GM23338 (cell line): ENCODE results near the gene FNIP2. TPM values are rescaled to one million over a fixed set of nuclear protein-coding genes. Genes with fewer than 3 reads are reported as not detected.

Source experiments
- ATAC-seq: fragments of 200-7000 bp; cut with Tn5 transposase; 3 replicates; pipeline ENCODE4 v1.9.1; 2020
- DNase-seq: peaks from one replicate; pipeline ENCODE4 v3.0.0-alpha.2; 2015; ENCODE audit warnings: low spot score
- H2AFZ ChIP-seq: fragments of 200-600 bp; sonication (generic); 2 replicates; pipeline ENCODE4 v1.8.0; 2016; ENCODE audit warnings: antibody characterized with exemption, mild to moderate bottlenecking, moderate library complexity
- H3F3A ChIP-seq: fragments of 200-600 bp; sonication (generic); replicated peaks from 2 replicates; pipeline ENCODE4 v1.8.0; 2017; ENCODE audit warnings: antibody characterized with exemption, mixed run types, low read depth
- H3K27ac ChIP-seq: fragments of 200-600 bp; sonication (generic); 2 replicates; pipeline ENCODE4 v1.6.1; 2016; ENCODE audit warnings: low read depth
- H3K27me3 ChIP-seq: fragments of 200-600 bp; sonication (generic); 2 replicates; pipeline ENCODE4 v1.8.0; 2016; ENCODE audit warnings: mild to moderate bottlenecking, mixed run types, moderate library complexity; ENCODE audit not compliant: insufficient read depth
- H3K36me3 ChIP-seq: fragments of 200-600 bp; sonication (generic); 2 replicates; pipeline ENCODE4 v1.8.0; 2016; ENCODE audit warnings: mild to moderate bottlenecking; ENCODE audit not compliant: insufficient read depth
- H3K4me1 ChIP-seq: fragments of 200-600 bp; sonication (generic); 2 replicates; pipeline ENCODE4 v1.8.0; 2016; ENCODE audit warnings: mild to moderate bottlenecking, moderate library complexity; ENCODE audit not compliant: insufficient read depth
- H3K4me2 ChIP-seq: fragments of 200-600 bp; sonication (generic); 2 replicates; pipeline ENCODE4 v1.7.1; 2017; ENCODE audit warnings: mixed run types
- H3K4me3 ChIP-seq: fragments of 200-600 bp; sonication (generic); 2 replicates; pipeline ENCODE4 v1.6.1; 2016; ENCODE audit warnings: mixed run types
- H3K79me2 ChIP-seq: fragments of 200-600 bp; sonication (generic); replicated peaks from 2 replicates; pipeline ENCODE4 v1.8.0; 2017; ENCODE audit warnings: mild to moderate bottlenecking; ENCODE audit not compliant: insufficient read depth
- H3K9me2 ChIP-seq: fragments of 200-600 bp; sonication (generic); 2 replicates; pipeline ENCODE4 v1.8.0; 2017; ENCODE audit not compliant: insufficient read depth
- H4K20me1 ChIP-seq: fragments of 200-600 bp; sonication (generic); replicated peaks from 2 replicates; pipeline ENCODE4 v1.8.0; 2017; ENCODE audit warnings: mild to moderate bottlenecking; ENCODE audit not compliant: insufficient read depth
- H3K27ac Mint-ChIP-seq: 2 replicates; pipeline ENCODE4 v1.8.0; 2020; ENCODE audit warnings: inconsistent platforms, mild to moderate bottlenecking, moderate library complexity, mixed read lengths
- H3K27me3 Mint-ChIP-seq: 3 replicates; pipeline ENCODE4 v1.8.0; 2022; ENCODE audit warnings: low read depth, mild to moderate bottlenecking, moderate library complexity, mixed read lengths, inconsistent platforms; ENCODE audit not compliant: insufficient read depth, poor library complexity
- H3K36me3 Mint-ChIP-seq: 3 replicates; pipeline ENCODE4 v1.8.0; 2021; ENCODE audit warnings: low read depth, mild to moderate bottlenecking, inconsistent platforms, moderate library complexity, mixed read lengths
- H3K4me1 Mint-ChIP-seq: 3 replicates; pipeline ENCODE4 v1.8.0; 2020; ENCODE audit warnings: mild to moderate bottlenecking, inconsistent platforms, mixed read lengths
- H3K4me3 Mint-ChIP-seq: 3 replicates; pipeline ENCODE4 v1.8.0; 2021; ENCODE audit warnings: moderate library complexity, mild to moderate bottlenecking, inconsistent platforms, mixed read lengths
- H3K9me3 Mint-ChIP-seq: 3 replicates; pipeline ENCODE4 v1.8.0; 2020; ENCODE audit warnings: moderate library complexity, mild to moderate bottlenecking, inconsistent platforms, mixed read lengths
- JUNB ChIP-seq: IDR thresholded peaks from one replicate; pipeline ENCODE4 v1.6.1; 2016; ENCODE audit warnings: antibody characterized with exemption; ENCODE audit not compliant: unreplicated experiment
- polyA plus RNA-seq: library from polyadenylated mRNA; unstranded; fragments of >200 nt; fragmentation: Nextera tagmentation; extraction: Ambion mirVana; gene quantifications from 2 replicates; pipeline ENCODE4 v1.2.1, GENCODE V29; 2016
- total RNA-seq: library from RNA; depleted of rRNA; stranded (reverse); fragments of >200 nt; shearing (Covaris generic); gene quantifications from 2 replicates; pipeline ENCODE4 v1.2.3, GENCODE V29; 2014
- TF ChIP-seq, protein P1 (sequence below): fragments of 250-450 bp; sonication (Bioruptor Pico); IDR thresholded peaks from 2 replicates; pipeline ENCODE4 v1.5.0; 2020; ENCODE audit warnings: mild to moderate bottlenecking, moderate library complexity
- TF ChIP-seq, protein P2 (sequence below): IDR thresholded peaks from 2 replicates; pipeline ENCODE4 v1.6.1; 2016; ENCODE audit warnings: antibody characterized with exemption
- TF ChIP-seq, protein P3 (sequence below): IDR thresholded peaks from one replicate; pipeline ENCODE4 v1.6.1; 2018; ENCODE audit warnings: antibody characterized with exemption; ENCODE audit not compliant: unreplicated experiment

FNIP2 gene
- total and polyA plus RNA-seq, 2 experiments from 2014 or later: 2.7 to 17.2 TPM

DNA sequence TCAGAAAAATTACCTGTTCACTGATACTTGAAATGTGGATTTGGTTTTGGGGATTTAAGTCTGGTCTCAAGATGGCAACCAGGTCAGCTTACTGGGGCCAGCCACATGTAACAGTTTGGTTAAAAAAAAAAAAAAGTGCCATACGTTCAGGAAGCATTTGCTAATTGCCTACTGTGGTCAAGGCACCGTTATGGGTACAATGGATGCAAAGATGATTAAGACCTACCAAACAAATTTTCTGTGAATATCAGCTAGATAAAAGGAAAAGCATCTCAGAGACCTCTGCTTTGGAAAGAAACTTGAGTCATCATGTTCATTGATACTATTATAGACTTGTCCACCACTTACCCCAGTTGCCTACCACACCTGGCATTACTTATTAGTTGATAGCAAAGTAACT is 80.9 kb downstream of the FNIP2 start (continued):
- TF ChIP-seq, protein P1, sequence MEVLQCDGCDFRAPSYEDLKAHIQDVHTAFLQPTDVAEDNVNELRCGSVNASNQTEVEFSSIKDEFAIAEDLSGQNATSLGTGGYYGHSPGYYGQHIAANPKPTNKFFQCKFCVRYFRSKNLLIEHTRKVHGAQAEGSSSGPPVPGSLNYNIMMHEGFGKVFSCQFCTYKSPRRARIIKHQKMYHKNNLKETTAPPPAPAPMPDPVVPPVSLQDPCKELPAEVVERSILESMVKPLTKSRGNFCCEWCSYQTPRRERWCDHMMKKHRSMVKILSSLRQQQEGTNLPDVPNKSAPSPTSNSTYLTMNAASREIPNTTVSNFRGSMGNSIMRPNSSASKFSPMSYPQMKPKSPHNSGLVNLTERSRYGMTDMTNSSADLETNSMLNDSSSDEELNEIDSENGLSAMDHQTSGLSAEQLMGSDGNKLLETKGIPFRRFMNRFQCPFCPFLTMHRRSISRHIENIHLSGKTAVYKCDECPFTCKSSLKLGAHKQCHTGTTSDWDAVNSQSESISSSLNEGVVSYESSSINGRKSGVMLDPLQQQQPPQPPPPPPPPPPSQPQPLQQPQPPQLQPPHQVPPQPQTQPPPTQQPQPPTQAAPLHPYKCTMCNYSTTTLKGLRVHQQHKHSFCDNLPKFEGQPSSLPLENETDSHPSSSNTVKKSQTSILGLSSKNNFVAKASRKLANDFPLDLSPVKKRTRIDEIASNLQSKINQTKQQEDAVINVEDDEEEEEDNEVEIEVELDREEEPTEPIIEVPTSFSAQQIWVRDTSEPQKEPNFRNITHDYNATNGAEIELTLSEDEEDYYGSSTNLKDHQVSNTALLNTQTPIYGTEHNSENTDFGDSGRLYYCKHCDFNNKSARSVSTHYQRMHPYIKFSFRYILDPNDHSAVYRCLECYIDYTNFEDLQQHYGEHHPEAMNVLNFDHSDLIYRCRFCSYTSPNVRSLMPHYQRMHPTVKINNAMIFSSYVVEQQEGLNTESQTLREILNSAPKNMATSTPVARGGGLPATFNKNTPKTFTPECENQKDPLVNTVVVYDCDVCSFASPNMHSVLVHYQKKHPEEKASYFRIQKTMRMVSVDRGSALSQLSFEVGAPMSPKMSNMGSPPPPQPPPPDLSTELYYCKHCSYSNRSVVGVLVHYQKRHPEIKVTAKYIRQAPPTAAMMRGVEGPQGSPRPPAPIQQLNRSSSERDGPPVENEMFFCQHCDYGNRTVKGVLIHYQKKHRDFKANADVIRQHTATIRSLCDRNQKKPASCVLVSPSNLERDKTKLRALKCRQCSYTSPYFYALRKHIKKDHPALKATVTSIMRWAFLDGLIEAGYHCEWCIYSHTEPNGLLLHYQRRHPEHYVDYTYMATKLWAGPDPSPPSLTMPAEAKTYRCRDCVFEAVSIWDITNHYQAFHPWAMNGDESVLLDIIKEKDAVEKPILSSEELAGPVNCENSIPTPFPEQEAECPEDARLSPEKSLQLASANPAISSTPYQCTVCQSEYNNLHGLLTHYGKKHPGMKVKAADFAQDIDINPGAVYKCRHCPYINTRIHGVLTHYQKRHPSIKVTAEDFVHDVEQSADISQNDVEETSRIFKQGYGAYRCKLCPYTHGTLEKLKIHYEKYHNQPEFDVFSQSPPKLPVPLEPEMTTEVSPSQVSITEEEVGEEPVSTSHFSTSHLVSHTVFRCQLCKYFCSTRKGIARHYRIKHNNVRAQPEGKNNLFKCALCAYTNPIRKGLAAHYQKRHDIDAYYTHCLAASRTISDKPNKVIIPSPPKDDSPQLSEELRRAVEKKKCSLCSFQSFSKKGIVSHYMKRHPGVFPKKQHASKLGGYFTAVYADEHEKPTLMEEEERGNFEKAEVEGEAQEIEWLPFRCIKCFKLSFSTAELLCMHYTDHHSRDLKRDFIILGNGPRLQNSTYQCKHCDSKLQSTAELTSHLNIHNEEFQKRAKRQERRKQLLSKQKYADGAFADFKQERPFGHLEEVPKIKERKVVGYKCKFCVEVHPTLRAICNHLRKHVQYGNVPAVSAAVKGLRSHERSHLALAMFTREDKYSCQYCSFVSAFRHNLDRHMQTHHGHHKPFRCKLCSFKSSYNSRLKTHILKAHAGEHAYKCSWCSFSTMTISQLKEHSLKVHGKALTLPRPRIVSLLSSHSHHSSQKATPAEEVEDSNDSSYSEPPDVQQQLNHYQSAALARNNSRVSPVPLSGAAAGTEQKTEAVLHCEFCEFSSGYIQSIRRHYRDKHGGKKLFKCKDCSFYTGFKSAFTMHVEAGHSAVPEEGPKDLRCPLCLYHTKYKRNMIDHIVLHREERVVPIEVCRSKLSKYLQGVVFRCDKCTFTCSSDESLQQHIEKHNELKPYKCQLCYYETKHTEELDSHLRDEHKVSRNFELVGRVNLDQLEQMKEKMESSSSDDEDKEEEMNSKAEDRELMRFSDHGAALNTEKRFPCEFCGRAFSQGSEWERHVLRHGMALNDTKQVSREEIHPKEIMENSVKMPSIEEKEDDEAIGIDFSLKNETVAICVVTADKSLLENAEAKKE (CRISPR knock-in tag): no peak
- TF ChIP-seq, protein P2, sequence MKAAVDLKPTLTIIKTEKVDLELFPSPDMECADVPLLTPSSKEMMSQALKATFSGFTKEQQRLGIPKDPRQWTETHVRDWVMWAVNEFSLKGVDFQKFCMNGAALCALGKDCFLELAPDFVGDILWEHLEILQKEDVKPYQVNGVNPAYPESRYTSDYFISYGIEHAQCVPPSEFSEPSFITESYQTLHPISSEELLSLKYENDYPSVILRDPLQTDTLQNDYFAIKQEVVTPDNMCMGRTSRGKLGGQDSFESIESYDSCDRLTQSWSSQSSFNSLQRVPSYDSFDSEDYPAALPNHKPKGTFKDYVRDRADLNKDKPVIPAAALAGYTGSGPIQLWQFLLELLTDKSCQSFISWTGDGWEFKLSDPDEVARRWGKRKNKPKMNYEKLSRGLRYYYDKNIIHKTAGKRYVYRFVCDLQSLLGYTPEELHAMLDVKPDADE: no peak

DNA sequence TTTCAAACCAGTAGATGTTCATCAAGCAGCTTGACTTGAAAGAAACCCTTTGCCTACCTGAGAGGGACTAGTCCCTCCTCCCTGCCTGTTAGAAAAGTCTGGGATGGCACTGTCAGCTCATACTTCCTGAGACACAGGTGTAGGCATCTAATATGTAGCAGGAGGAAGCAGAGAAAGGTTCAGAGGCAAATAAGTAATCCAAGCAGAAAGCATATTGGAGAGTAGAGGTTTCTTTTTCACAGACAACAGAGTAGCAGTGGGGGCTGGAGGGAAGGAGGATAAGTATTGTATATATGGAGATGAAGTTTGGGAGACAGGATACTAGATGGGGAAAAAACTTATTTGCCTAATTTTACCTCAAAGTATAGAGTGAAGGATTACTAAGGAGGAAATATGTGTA is 81.5 kb downstream of the FNIP2 start:
- Histone ChIP-seq H2AFZ (no peak overlapping the region), H3K27ac (no peak overlapping the region), H3K4me2 (no peak overlapping the region), H3K9me2 (no peaks in the 10 kb centered on the region), H3K27me3 (no peaks in the 10 kb centered on the region), H4K20me1 (no peaks in the 10 kb centered on the region), H3K36me3 (no peaks in the 10 kb centered on the region), H3K4me3 (no peak overlapping the region), H3F3A (no peaks in the 10 kb centered on the region), H3K79me2 (no peaks in the 10 kb centered on the region), H3K4me1 (peaks cover 16% of the 10 kb centered on the region)
- Mint-ChIP-seq H3K27ac (peak overlapping the region; percentile 9; the same call in 1 of the 2 replicates), H3K9me3 (no peaks in the 10 kb centered on the region), H3K27me3 (peaks cover 5% of the 10 kb centered on the region), H3K36me3 (peaks cover 8% of the 10 kb centered on the region), H3K4me1 (peaks cover 25% of the 10 kb centered on the region), H3K4me3 (no peak overlapping the region)
- DNase-seq: no peak
- ATAC-seq: no peak
- TF ChIP-seq, protein P1 (CRISPR knock-in tag): no peak
- TF ChIP-seq, protein P3, sequence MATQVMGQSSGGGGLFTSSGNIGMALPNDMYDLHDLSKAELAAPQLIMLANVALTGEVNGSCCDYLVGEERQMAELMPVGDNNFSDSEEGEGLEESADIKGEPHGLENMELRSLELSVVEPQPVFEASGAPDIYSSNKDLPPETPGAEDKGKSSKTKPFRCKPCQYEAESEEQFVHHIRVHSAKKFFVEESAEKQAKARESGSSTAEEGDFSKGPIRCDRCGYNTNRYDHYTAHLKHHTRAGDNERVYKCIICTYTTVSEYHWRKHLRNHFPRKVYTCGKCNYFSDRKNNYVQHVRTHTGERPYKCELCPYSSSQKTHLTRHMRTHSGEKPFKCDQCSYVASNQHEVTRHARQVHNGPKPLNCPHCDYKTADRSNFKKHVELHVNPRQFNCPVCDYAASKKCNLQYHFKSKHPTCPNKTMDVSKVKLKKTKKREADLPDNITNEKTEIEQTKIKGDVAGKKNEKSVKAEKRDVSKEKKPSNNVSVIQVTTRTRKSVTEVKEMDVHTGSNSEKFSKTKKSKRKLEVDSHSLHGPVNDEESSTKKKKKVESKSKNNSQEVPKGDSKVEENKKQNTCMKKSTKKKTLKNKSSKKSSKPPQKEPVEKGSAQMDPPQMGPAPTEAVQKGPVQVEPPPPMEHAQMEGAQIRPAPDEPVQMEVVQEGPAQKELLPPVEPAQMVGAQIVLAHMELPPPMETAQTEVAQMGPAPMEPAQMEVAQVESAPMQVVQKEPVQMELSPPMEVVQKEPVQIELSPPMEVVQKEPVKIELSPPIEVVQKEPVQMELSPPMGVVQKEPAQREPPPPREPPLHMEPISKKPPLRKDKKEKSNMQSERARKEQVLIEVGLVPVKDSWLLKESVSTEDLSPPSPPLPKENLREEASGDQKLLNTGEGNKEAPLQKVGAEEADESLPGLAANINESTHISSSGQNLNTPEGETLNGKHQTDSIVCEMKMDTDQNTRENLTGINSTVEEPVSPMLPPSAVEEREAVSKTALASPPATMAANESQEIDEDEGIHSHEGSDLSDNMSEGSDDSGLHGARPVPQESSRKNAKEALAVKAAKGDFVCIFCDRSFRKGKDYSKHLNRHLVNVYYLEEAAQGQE: no peak
- TF ChIP-seq JUNB: no peak
